GM21737 (cell line): ENCODE data around the gene SHANK2.

Experiments
- ATAC-seq: cut with Tn5 transposase; IDR thresholded peaks from one replicate; pipeline ENCODE4 v1.9.1; 2021; ENCODE audit warnings: mild to moderate bottlenecking, moderate library complexity; ENCODE audit not compliant: unreplicated experiment

Gene SHANK2

GRCh38 chr11:71202966-71203365, 49.4 kb downstream of the SHANK2 start:
- ATAC-seq = no peak

- no peak for ATAC-seq
Observed at GRCh38 chr11:71202598-71202944, 49.8 kb downstream of the SHANK2 start.
